ENCODE measurements around the gene CASP8. TPM values are rescaled to one million over a fixed set of nuclear protein-coding genes. Genes with fewer than 3 reads are reported as not detected.

CASP8 gene
- total and polyA plus RNA-seq, 9 of the 15 experiments (the other 6 are each of a cell fraction or from before 2014, with no cell fraction given): 10.2 to 31.4 (median 19.4) TPM

DNA sequence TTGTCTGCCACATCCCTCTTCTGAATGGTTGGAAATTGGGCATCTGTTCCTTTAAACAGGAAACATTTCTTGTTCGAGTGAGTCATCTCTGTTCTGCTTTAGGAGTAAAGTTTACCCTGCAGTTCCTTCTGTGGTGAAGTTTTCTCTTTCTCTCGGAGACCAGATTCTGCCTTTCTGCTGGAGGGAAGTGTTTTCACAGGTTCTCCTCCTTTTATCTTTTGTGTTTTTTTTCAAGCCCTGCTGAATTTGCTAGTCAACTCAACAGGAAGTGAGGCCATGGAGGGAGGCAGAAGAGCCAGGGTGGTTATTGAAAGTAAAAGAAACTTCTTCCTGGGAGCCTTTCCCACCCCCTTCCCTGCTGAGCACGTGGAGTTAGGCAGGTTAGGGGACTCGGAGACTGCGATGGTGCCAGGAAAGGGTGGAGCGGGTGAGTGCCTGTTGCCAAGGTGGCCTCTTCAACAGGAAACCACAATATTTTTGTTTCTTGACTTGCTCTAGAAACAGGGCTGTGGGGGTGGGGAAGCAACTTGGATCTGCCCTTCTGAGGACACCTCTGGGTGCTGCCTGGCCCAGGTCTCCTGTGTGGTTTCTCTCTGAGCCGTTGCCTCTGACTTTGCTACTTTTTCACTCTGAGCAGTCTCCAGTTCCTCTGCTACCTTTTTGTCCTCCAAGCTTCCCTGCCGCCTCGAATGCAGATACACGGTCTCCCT is 2.2 kb upstream of the CASP8 start (continued):
- TF ChIP-seq E2F6 (IDR thresholded peaks at IDR 0.05; ENCODE audit: borderline replicate concordance in 1 of 2, extremely low read depth in 1 of 2, insufficient read depth in 1 of 2, insufficient read length in 1 of 2, low read depth in 1 of 2, low read length in 1 of 2, poor library complexity in 1 of 2, severe bottlenecking in 1 of 2): peak; percentile 36 to 66
- 0 out of 2 replicates have a peak, but pooled peaks have one; percentile 17 for TF ChIP-seq SPI1 (IDR thresholded peaks at IDR 0.05; ENCODE audit: borderline replicate concordance, low read depth, low read length)
- 0 out of 2 replicates have a peak, but pooled peaks have one; percentile 5 for TF ChIP-seq ZNF668 (CRISPR knock-in tag; IDR thresholded peaks at IDR 0.05)
- no peak for TF ChIP-seq THRAP3 (IDR thresholded peaks at IDR 0.05; ENCODE audit: borderline replicate concordance)
- no peak for TF ChIP-seq HCFC1 (IDR thresholded peaks at IDR 0.05; ENCODE audit: low read depth, low read length)
- TF ChIP-seq, protein P1, sequence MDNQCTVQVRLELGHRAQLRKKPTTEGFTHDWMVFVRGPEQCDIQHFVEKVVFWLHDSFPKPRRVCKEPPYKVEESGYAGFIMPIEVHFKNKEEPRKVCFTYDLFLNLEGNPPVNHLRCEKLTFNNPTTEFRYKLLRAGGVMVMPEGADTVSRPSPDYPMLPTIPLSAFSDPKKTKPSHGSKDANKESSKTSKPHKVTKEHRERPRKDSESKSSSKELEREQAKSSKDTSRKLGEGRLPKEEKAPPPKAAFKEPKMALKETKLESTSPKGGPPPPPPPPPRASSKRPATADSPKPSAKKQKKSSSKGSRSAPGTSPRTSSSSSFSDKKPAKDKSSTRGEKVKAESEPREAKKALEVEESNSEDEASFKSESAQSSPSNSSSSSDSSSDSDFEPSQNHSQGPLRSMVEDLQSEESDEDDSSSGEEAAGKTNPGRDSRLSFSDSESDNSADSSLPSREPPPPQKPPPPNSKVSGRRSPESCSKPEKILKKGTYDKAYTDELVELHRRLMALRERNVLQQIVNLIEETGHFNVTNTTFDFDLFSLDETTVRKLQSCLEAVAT (IDR thresholded peaks at IDR 0.05): 0 out of 4 replicates have a peak, but pooled peaks of 1 of the 2 experiments have one; percentile 25
- no peak for TF ChIP-seq GATAD2A (IDR thresholded peaks at IDR 0.05)
- TF ChIP-seq EP400 (IDR thresholded peaks at IDR 0.05): peak; percentile 71
- no peak for TF ChIP-seq TCF7 (IDR thresholded peaks at IDR 0.05; ENCODE audit: borderline replicate concordance)
- TF ChIP-seq, protein P2, sequence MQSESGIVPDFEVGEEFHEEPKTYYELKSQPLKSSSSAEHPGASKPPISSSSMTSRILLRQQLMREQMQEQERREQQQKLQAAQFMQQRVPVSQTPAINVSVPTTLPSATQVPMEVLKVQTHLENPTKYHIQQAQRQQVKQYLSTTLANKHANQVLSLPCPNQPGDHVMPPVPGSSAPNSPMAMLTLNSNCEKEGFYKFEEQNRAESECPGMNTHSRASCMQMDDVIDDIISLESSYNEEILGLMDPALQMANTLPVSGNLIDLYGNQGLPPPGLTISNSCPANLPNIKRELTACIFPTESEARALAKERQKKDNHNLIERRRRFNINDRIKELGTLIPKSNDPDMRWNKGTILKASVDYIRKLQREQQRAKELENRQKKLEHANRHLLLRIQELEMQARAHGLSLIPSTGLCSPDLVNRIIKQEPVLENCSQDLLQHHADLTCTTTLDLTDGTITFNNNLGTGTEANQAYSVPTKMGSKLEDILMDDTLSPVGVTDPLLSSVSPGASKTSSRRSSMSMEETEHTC (IDR thresholded peaks at IDR 0.05): no peak
- 0 out of 2 replicates have a peak, but pooled peaks have one; percentile 20 for TF ChIP-seq ELF4 (CRISPR knock-in tag; IDR thresholded peaks at IDR 0.05)
- TF ChIP-seq MNT (conservative IDR thresholded peaks at IDR 0.05): peak; percentile 78 to 80
- no peak for TF ChIP-seq TFAM (CRISPR knock-in tag; conservative IDR thresholded peaks at IDR 0.05)
